B cell (primary cell): Measurements from ENCODE around the gene GTF2A1L. TPM values are rescaled to one million over a fixed set of nuclear protein-coding genes. Genes with fewer than 3 reads are reported as not detected.

Experiments used
- ATAC-seq: fragments of 200-7000 bp; cut with Tn5 transposase; one replicate; pipeline ENCODE4 v1.10.0; 2021; ENCODE audit warnings: low read depth, mild to moderate bottlenecking, moderate number of reproducible peaks, moderate library complexity
- CTCF ChIA-PET: fragments of 350-600 bp; sonication (Branson Sonifier 250); formaldehyde crosslinking; loops from one replicate; lab custom pipeline; 2021; ENCODE audit warnings: antibody characterized with exemption, inconsistent platforms; lab: Charles Lee
- POLR2A ChIA-PET: fragments of 350-600 bp; sonication (Branson Sonifier 250); formaldehyde crosslinking; loops from one replicate; lab custom pipeline; 2021; ENCODE audit warnings: antibody characterized with exemption; lab: Charles Lee
- DNase-seq: peaks from one replicate; pipeline ENCODE4 v3.0.0; 2013
- H2AFZ ChIP-seq: 2 replicates; pipeline ENCODE4 v1.6.1; 2012; ENCODE audit warnings: mild to moderate bottlenecking, low read depth, low read length; ENCODE audit not compliant: insufficient read depth, poor library complexity, severe bottlenecking
- H3K27ac ChIP-seq, 2 donors: 1 replicate in 1 of 2; 2 replicates in 1 of 2; pipeline ENCODE4 v1.5.1; 2012 to 2013; ENCODE audit warnings: low read length in 2 of 2, mild to moderate bottlenecking in 2 of 2, moderate library complexity in 1 of 2
- H3K27me3 ChIP-seq, 4 experiments: fragments of 200-600 bp in 1 of 4; sonication (generic) in 1 of 4; replicated peaks in 1 of 4; 1 replicate in 2 of 4; 2 replicates in 2 of 4; pipeline versions ENCODE4 v1.6.1 to v1.7.0; 2013 to 2016; ENCODE audit warnings: low read length in 3 of 4, mild to moderate bottlenecking in 2 of 4, mixed read lengths in 1 of 4, moderate library complexity in 1 of 4; ENCODE audit not compliant: insufficient read depth in 4 of 4, control insufficient read depth in 3 of 4; ENCODE audit errors: control extremely low read depth in 1 of 4
- H3K36me3 ChIP-seq, 2 experiments: replicated peaks in 1 of 2; 1 replicate in 1 of 2; 2 replicates in 1 of 2; pipeline versions ENCODE4 v1.6.1 to v1.7.1; 2013; ENCODE audit warnings: low read length in 1 of 2; ENCODE audit not compliant: insufficient read depth in 2 of 2, control insufficient read depth in 1 of 2; ENCODE audit errors: control extremely low read depth in 1 of 2, extremely low read depth in 1 of 2
- H3K4me1 ChIP-seq, 2 donors: fragments of 200-600 bp in 1 of 2; sonication (generic) in 1 of 2; 1 replicate in 1 of 2; 2 replicates in 1 of 2; pipeline versions ENCODE4 v1.5.1 to v1.6.1; 2013 to 2017; ENCODE audit warnings: low read length in 2 of 2; ENCODE audit not compliant: control insufficient read depth in 2 of 2, insufficient read depth in 2 of 2
- H3K4me2 ChIP-seq: replicated peaks from 2 replicates; pipeline ENCODE3; 2012; ENCODE audit warnings: mild to moderate bottlenecking, low read depth, low read length; ENCODE audit not compliant: poor library complexity, severe bottlenecking
- H3K4me3 ChIP-seq, 5 experiments: fragments of 200-600 bp in 1 of 5; sonication (generic) in 1 of 5; 1 replicate in 3 of 5; 2 replicates in 2 of 5; pipeline versions ENCODE4 v1.5.1 to v1.7.0; 2011 to 2016; ENCODE audit warnings: low read length in 4 of 5, mild to moderate bottlenecking in 4 of 5, low read depth in 2 of 5, control low read depth in 1 of 5, moderate library complexity in 1 of 5; ENCODE audit not compliant: insufficient read depth in 1 of 5; ENCODE audit errors: control extremely low read depth in 1 of 5, extremely low read depth in 1 of 5
- H3K79me2 ChIP-seq: fragments of 200-600 bp; sonication (generic); one replicate; pipeline ENCODE4 v1.6.0; 2016; ENCODE audit warnings: low read length; ENCODE audit not compliant: control insufficient read depth, insufficient read depth
- H3K9ac ChIP-seq: fragments of 200-600 bp; sonication (generic); 2 replicates; pipeline ENCODE4 v1.6.1; 2017; ENCODE audit warnings: mild to moderate bottlenecking, low read length, moderate library complexity
- H3K9me3 ChIP-seq, 3 donors: one replicate each; pipeline versions ENCODE4 v1.6.1 to v1.7.1; 2013; ENCODE audit warnings: low read length in 2 of 3; ENCODE audit not compliant: control insufficient read depth in 2 of 3, insufficient read depth in 1 of 3; ENCODE audit errors: control extremely low read depth in 1 of 3
- H4K20me1 ChIP-seq: 2 replicates; pipeline ENCODE4 v1.6.0; 2012; ENCODE audit warnings: mild to moderate bottlenecking, low read length; ENCODE audit not compliant: insufficient read depth, control insufficient read depth, poor library complexity, severe bottlenecking
- H3K27ac Mint-ChIP-seq: one replicate; pipeline ENCODE4 v1.8.0; 2021; ENCODE audit warnings: mixed read lengths
- H3K27me3 Mint-ChIP-seq: one replicate; pipeline ENCODE4 v1.8.0; 2021; ENCODE audit warnings: mixed read lengths
- H3K4me1 Mint-ChIP-seq: one replicate; pipeline ENCODE4 v1.8.0; 2021; ENCODE audit warnings: mixed read lengths
- H3K4me3 Mint-ChIP-seq: one replicate; pipeline ENCODE4 v1.8.0; 2021; ENCODE audit warnings: mixed read lengths
- H3K9me3 Mint-ChIP-seq: one replicate; pipeline ENCODE4 v1.8.0; 2022; ENCODE audit warnings: mixed read lengths; ENCODE audit not compliant: insufficient read depth
- CTCF ChIP-seq: fragments of 200-600 bp; IDR thresholded peaks from one replicate; pipeline ENCODE4 v1.8.0; 2022; ENCODE audit warnings: antibody characterized with exemption, mild to moderate bottlenecking
- EZH2 ChIP-seq: IDR thresholded peaks from 2 replicates; pipeline ENCODE4 v1.6.1; 2012; ENCODE audit warnings: borderline replicate concordance, low read depth, mild to moderate bottlenecking, moderate library complexity, low read length; ENCODE audit not compliant: insufficient read depth, poor library complexity, severe bottlenecking
- WGBS: methylation state at CpG from one replicate; pipeline ENCODE4 v1.1.5; 2013; ENCODE audit warnings: missing lambda C conversion rate; ENCODE audit not compliant: insufficient coverage; 5-methylcytosine and 5-hydroxymethylcytosine counted together
- intact Hi-C: fragments of 100-400 bp; cut with micrococcal nuclease; formaldehyde crosslinking; loops from one replicate; pipeline ENCODE4 v1.10.0; 2022
- polyA plus RNA-seq: library from polyadenylated mRNA; depleted of rRNA; stranded (reverse); fragments of >200 nt; gene quantifications from 2 replicates; pipeline ENCODE4 v1.2.3, GENCODE V29; 2012
- total RNA-seq, 2 donors: library from RNA; stranded (reverse); fragments of 120-200 nt in 1 of 2; gene quantifications; 1 replicate in 1 of 2; 2 replicates in 1 of 2; pipeline versions ENCODE4 v1.2.3 to v1.2.4, GENCODE V29; 2013 to 2022

Gene GTF2A1L
- total and polyA plus RNA-seq, 2 donors (not counting 1 experiment from before 2014, with no cell fraction given): not detected

- H3K27ac ChIP-seq: no peak overlapping the region
- intact Hi-C loops: no loop called here
- Mint-ChIP-seq H3K4me1 (no peaks in the 10 kb centered on the region), H3K27me3 (peaks cover 5% of the 10 kb centered on the region), H3K4me3 (no peak overlapping the region), H3K27ac (no peak overlapping the region), H3K9me3 (no peaks in the 10 kb centered on the region)
- POLR2A ChIA-PET: no interaction called here
- no peak overlapping the region for H3K4me2 ChIP-seq
- H3K9me3 ChIP-seq: no peaks in the 10 kb centered on the region
- ATAC-seq (no peak), DNase-seq (no peak)
- H2AFZ ChIP-seq: no peak overlapping the region
- no peaks in the 10 kb centered on the region for H3K79me2 ChIP-seq
- no peak overlapping the region for H3K4me3 ChIP-seq
- H3K4me1 ChIP-seq: no peaks in the 10 kb centered on the region
- H4K20me1 ChIP-seq: no peaks in the 10 kb centered on the region
- CTCF ChIA-PET: no interaction called here
- TF ChIP-seq EZH2 (no peak), CTCF (no peak)
- no peaks in the 10 kb centered on the region for H3K27me3 ChIP-seq
- no peak overlapping the region for H3K9ac ChIP-seq
- no peaks in the 10 kb centered on the region for H3K36me3 ChIP-seq
Measured at GRCh38 chr2:48723129-48723528, 105.5 kb downstream of the GTF2A1L start.

GRCh38 chr2:48724278-48724677 lies 106.6 kb downstream of the GTF2A1L start:
- TF ChIP-seq EZH2 (no peak), CTCF (no peak)
- H3K4me2 ChIP-seq: no peak overlapping the region
- H3K9me3 Mint-ChIP-seq: no peaks in the 10 kb centered on the region
- no peak overlapping the region for H3K27ac Mint-ChIP-seq
- no peak overlapping the region for H3K27ac ChIP-seq
- no peaks in the 10 kb centered on the region for H3K4me1 Mint-ChIP-seq
- H3K79me2 ChIP-seq: no peaks in the 10 kb centered on the region
- H3K4me1 ChIP-seq: no peaks in the 10 kb centered on the region
- H3K9ac ChIP-seq: no peak overlapping the region
- no peak for ATAC-seq
- no peaks in the 10 kb centered on the region for H3K27me3 ChIP-seq
- no peaks in the 10 kb centered on the region for H3K9me3 ChIP-seq
- peaks cover 11% of the 10 kb centered on the region for H3K27me3 Mint-ChIP-seq
- POLR2A ChIA-PET: no interaction called here
- H2AFZ ChIP-seq: no peak overlapping the region
- no peaks in the 10 kb centered on the region for H4K20me1 ChIP-seq
- H3K4me3 Mint-ChIP-seq: no peak overlapping the region
- no peak for DNase-seq
- CTCF ChIA-PET: no interaction called here
- intact Hi-C loops: no loop called here
- WGBS: no CpG with 5 or more reads among the region's 2 CpGs
- H3K36me3 ChIP-seq: no peaks in the 10 kb centered on the region
- no peak overlapping the region for H3K4me3 ChIP-seq
